ENCODE data around the gene PNLIPRP2.

GRCh38 chr10:116691635-116692034 lies 70.9 kb downstream of the PNLIPRP2 start:
- no peak for TF ChIP-seq BRCA1 (IDR thresholded peaks at IDR 0.05; ENCODE audit: low read depth, low read length)
- no peak for TF ChIP-seq TAF1 (IDR thresholded peaks at IDR 0.05; ENCODE audit: low read depth, low read length)
- TF ChIP-seq CBX5 (IDR thresholded peaks at IDR 0.05; ENCODE audit: low read depth, low read length): no peak
- TF ChIP-seq POU5F1 (IDR thresholded peaks at IDR 0.05; ENCODE audit: low read depth, low read length): no peak
- TF ChIP-seq RAD21 (IDR thresholded peaks at IDR 0.05 in 1 of 2, conservative IDR thresholded peaks at IDR 0.05 in 1 of 2; ENCODE audit: low read depth in 2 of 2, low read length in 2 of 2): no peak
